GM12872 (cell line): ENCODE results near the gene KIF1A.

Experiments
- CTCF ChIP-seq: IDR thresholded peaks from 3 replicates; pipeline ENCODE4 v1.5.1; 2011; ENCODE audit warnings: low read depth, mild to moderate bottlenecking, low read length, moderate library complexity; ENCODE audit not compliant: insufficient read depth

The KIF1A gene

GRCh38 chr2:240833724-240834285 is 13.8 kb upstream of the KIF1A start:
- no peak for TF ChIP-seq CTCF

- TF ChIP-seq CTCF = no peak
These were observed 13.0 kb upstream of the KIF1A start for GRCh38 chr2:240832921-240833494.

GRCh38 chr2:240832205-240832727 is 12.2 kb upstream of the KIF1A start:
- TF ChIP-seq CTCF = no peak

- TF ChIP-seq CTCF = no peak
These were observed 11.7 kb upstream of the KIF1A start for GRCh38 chr2:240831594-240832204.

- no peak for TF ChIP-seq CTCF
These were observed 5.5 kb upstream of the KIF1A start for GRCh38 chr2:240825476-240825875.

GRCh38 chr2:240823449-240824336 is 3.7 kb upstream of the KIF1A start:
- no peak for TF ChIP-seq CTCF

- TF ChIP-seq CTCF = no peak
These were observed 2.3 kb upstream of the KIF1A start for GRCh38 chr2:240822280-240822847.
